Activated naive CD4-positive, alpha-beta T cell treated with anti-CD3 and anti-CD28 coated beads, Interleukin-2, amount 50 U/mL, for 72 hours (primary cell): ENCODE results near the gene HMGXB4. TPM values are rescaled to one million over a fixed set of nuclear protein-coding genes. Genes with fewer than 3 reads are reported as not detected.
A peak's percentile ranks its signal among the peaks of the same experiment; 100 is the strongest.

Experiments used
- ATAC-seq, 2 donors: fragments of 150-1000 bp; cut with Tn5 transposase; 2 replicates each; pipeline ENCODE4 v1.10.0; 2021; ENCODE audit warnings: mild to moderate bottlenecking in 2 of 2, moderate library complexity in 2 of 2
- DNase-seq, 2 donors: peaks; one replicate each; pipeline ENCODE4 v3.0.0; 2021 to 2022; ENCODE audit warnings: low spot score in 2 of 2
- H3K27ac Mint-ChIP-seq, 2 donors: one replicate each; pipeline ENCODE4 v1.8.0; 2022; ENCODE audit warnings: mild to moderate bottlenecking in 2 of 2, mixed read lengths in 2 of 2
- H3K36me3 Mint-ChIP-seq, 2 donors: one replicate each; pipeline ENCODE4 v1.8.0; 2022; ENCODE audit warnings: mixed read lengths in 2 of 2
- H3K9me3 Mint-ChIP-seq, 2 donors: one replicate each; pipeline ENCODE4 v1.8.0; 2022; ENCODE audit warnings: mixed read lengths in 2 of 2
- total RNA-seq, 2 donors: library from RNA; stranded (reverse); gene quantifications; one replicate each; pipeline ENCODE4 v1.2.3, GENCODE V29; 2022

The HMGXB4 gene
- total RNA-seq, 2 donors from 2014 or later = 35.4 to 36.5 TPM

- no peak for DNase-seq
- H3K36me3 Mint-ChIP-seq = no peaks in the 10 kb centered on the region
- peak overlapping the region in 1 of 2 donors; percentile 91 for H3K27ac Mint-ChIP-seq
- no peak for ATAC-seq
- no peaks in the 10 kb centered on the region for H3K9me3 Mint-ChIP-seq
Observed at GRCh38 chr22:35301372-35301874, 44.1 kb downstream of the HMGXB4 start.

DNA sequence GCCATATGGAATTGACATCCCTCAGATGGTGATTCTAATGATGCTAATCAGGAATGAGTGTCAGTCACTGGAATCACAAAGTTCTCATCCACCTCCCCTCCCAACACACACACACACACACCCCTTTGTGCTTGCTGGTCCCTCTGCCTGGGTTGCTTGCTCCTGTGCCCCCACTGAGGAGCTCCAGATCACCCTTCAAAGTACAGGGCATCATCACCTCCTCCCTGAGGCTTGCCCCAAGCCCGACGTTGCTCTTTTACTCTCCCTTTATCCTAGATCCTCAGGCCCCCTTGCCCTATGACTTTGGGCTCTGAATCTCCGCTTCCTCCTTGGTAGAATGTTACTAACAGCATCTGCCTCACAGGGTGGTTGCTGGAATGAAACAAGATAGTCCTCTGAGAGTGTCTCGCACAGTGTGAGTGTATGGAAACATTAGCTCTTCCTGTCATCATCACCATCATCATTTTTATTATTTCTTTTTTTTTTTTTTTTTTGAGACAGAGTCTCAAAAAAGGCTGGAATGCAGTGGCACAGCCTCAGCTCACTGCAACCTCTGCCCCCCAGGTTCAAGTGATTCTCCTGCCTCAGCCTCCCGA lies 45.8 kb downstream of the HMGXB4 start:
- H3K9me3 Mint-ChIP-seq = no peaks in the 10 kb centered on the region
- no peak for ATAC-seq
- peak overlapping the region in 1 of 2 donors; percentile 18 for H3K27ac Mint-ChIP-seq
- no peaks in the 10 kb centered on the region for H3K36me3 Mint-ChIP-seq
- no peak for DNase-seq

DNA sequence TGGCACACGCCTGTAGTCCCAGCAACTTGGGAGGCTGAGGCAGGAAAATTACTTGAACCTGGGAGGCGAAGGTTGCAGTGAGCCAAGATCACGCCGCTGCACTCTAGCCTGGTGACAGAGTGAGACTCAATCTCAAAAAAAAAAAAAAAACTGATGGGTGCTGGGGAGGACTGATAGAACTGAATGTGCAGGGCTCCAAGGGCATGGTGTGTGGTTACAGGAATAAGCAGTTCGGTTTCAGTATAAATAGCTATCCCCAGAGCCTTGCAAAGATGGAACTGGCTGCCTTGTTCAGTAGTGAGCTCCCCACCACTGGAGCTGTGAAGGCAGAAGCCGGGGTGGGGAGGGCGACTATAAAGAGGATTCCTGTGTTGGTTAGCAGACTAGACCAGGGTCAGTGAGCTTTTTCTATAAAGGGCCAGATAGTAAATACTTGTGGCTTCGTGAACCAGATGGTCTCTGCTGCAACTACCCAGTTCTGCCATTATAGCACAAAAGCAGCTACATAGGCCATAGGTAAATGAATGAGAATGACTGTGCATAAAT lies 48.3 kb downstream of the HMGXB4 start:
- Mint-ChIP-seq H3K27ac (no peak overlapping the region), H3K36me3 (no peaks in the 10 kb centered on the region), H3K9me3 (no peaks in the 10 kb centered on the region)
- no peak for DNase-seq
- no peak for ATAC-seq

DNA sequence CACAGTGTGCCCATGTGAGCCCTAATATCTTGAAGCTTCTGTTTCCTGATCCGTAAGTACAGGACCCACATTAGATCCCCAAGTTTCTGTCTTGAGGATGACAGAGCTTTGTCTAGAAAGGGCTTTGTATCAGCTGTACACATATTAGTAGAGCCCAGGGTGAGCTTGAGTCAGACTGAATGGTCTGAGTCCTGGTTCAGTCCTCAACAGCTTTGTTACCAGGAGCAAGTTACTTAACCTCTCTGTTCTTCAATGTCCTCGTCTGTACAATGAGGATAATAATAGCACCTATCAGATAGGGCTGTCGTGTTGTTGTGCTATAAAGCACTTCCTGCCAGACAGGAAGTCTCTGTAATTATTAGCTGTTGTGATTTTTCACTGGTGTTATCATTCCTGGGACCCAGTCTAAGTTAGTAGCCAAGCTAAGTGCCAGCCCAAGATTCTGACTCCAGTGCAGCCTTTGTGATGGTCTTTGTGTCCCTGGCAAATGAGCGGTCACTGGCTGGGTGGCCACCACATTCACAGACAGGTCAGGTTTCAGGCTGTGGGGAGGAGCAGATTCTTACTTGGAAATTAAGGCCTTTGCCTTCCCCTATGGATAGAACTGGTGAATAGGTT lies 49.2 kb downstream of the HMGXB4 start:
- H3K9me3 Mint-ChIP-seq = no peaks in the 10 kb centered on the region
- ATAC-seq (no peak), DNase-seq (no peak)
- no peaks in the 10 kb centered on the region for H3K36me3 Mint-ChIP-seq
- H3K27ac Mint-ChIP-seq = peak overlapping the region; percentile 23 to 58

GRCh38 chr22:35307372-35307771 lies 50.1 kb downstream of the HMGXB4 start:
- no peaks in the 10 kb centered on the region for H3K36me3 Mint-ChIP-seq
- H3K9me3 Mint-ChIP-seq = no peaks in the 10 kb centered on the region
- H3K27ac Mint-ChIP-seq = no peak overlapping the region
- DNase-seq = no peak
- no peak for ATAC-seq

DNA sequence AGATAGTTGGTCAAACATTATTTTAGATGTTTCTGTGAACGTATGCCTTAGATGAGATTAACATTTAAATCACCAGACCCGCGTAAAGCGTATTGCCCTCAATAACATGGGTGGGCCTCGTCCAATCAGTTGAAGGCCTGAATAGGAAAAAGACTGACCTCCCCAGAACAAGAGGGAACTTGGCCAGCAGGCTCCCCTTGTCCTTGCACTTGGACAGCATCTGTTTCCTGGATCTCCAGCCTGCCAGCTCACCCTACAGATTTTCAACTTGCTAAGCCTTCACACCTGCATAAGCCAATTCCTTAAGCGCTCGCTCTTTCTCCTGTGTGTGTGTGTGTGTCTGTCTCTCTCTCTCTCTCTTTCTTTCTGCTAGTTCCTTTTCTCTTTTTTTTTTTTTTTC lies 50.6 kb downstream of the HMGXB4 start:
- H3K36me3 Mint-ChIP-seq = no peaks in the 10 kb centered on the region
- no peaks in the 10 kb centered on the region for H3K9me3 Mint-ChIP-seq
- ATAC-seq (no peak), DNase-seq (no peak)
- peak overlapping the region in 1 of 2 donors; percentile 70 for H3K27ac Mint-ChIP-seq

GRCh38 chr22:35308480-35309021 lies 51.3 kb downstream of the HMGXB4 start:
- peak in 1 of 2 donors; percentile 21 for ATAC-seq
- peak in 1 of 2 donors; percentile 49 for DNase-seq
- H3K36me3 Mint-ChIP-seq = no peaks in the 10 kb centered on the region
- H3K27ac Mint-ChIP-seq = peak overlapping the region in 1 of 2 donors; percentile 70
- H3K9me3 Mint-ChIP-seq = no peaks in the 10 kb centered on the region

DNA sequence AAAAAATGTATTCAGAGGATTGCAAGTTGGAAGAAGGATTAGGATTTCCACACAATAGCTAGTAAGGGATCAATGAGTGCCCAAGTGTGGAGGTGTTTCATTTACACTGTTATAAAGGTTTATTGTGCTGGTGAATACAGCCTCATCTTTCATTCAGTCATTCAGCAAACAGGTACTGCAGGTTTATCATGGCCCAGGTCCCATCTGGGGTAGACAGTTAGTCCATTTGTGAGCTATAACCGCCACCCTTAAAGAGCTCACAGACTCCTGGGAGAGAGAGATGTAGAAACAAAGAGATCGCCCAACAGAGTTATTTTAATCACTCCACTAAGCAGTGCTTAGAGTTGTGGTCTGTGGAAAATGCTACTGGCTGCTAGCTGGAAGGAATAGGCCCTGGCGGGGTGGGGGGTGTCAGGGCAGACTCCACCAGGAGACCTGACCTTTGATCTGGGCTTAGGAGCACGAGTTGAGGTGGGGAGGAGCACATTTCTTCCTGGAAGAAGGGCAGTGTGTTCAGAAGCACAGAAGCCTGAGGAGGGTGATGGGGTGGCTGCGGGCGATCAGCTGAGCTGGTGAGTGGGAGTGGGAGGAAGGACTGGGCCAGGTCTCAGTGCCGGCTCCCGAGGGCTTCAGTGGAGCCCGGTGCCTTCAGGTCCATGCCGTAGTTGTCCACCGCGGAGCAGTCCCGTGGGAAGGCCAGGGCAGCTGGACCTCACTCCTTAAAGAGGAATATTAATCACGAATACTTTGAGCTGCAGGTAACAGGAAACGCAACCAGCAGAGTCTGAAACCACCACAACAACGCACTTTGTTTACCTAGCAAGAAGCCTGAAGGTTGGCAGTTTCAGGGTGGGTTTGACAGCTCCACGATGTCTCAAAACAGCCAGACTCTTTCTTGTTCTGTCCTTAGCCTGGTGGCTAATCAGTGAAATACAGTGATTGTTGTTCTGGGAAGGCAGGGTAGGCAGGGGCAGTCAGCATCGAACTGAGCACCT lies 53.6 kb downstream of the HMGXB4 start:
- Mint-ChIP-seq H3K27ac (peak overlapping the region; percentile 15 to 75), H3K9me3 (no peaks in the 10 kb centered on the region), H3K36me3 (no peaks in the 10 kb centered on the region)
- peak in 1 of 2 donors; percentile 53 for DNase-seq
- ATAC-seq = no peak

- DNase-seq = peak in 1 of 2 donors; percentile 38
- ATAC-seq = no peak
- H3K9me3 Mint-ChIP-seq = no peaks in the 10 kb centered on the region
- peak overlapping the region in 1 of 2 donors; percentile 15 for H3K27ac Mint-ChIP-seq
- H3K36me3 Mint-ChIP-seq = no peaks in the 10 kb centered on the region
Observed at GRCh38 chr22:35311551-35311999, 54.3 kb downstream of the HMGXB4 start.

GRCh38 chr22:35312198-35313059 lies 55.1 kb downstream of the HMGXB4 start:
- no peaks in the 10 kb centered on the region for H3K9me3 Mint-ChIP-seq
- peak overlapping the region; percentile 81 to 95 for H3K27ac Mint-ChIP-seq
- peak in 1 of 2 donors; percentile 56 for DNase-seq
- H3K36me3 Mint-ChIP-seq = no peaks in the 10 kb centered on the region
- peak; percentile 44 to 52 for ATAC-seq

DNA sequence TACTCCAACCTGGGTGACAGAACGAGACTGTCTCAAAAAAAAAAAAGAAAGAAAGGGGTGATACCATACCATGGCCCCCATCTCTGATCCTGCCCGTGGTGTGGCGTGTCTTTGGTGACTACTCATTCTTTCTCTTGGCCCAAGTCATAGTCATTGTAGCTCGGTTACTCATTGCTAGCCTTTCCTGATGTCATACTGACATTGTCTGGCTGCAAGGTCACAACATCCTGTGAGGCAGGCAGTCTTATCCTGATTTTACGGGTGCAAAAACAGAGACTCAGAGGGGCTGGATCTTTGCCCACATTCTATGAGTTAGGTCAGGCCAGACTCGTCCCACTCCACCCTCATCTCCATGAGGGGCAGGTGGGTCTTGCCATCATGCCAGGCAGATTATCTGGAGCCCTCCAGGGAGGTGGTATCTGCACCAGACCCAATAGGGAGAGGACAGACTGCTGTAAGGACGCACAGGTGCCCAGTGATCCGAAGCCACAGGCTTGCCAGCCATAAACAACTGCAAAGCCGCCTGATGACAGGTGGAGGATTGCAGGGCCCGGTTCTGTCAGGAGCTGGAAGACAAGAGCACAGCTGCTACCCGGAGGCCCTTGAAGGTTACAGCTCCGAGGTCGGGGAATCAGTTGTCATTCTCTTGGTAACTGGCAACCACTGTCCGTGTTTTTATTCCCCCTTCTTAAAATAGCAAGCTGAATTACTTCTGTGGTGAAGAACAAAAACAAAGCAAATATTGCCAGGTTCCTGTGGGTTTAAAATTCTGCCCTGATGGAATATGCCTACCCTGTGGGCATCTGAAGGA lies 56.2 kb downstream of the HMGXB4 start:
- DNase-seq (peak; percentile 39 to 63), ATAC-seq (peak; percentile 87 to 90)
- H3K27ac Mint-ChIP-seq = peak overlapping the region; percentile 81 to 88
- no peaks in the 10 kb centered on the region for H3K36me3 Mint-ChIP-seq
- no peaks in the 10 kb centered on the region for H3K9me3 Mint-ChIP-seq

GRCh38 chr22:35314161-35314942 lies 57.1 kb downstream of the HMGXB4 start:
- peak in 1 of 2 donors; percentile 31 for DNase-seq
- ATAC-seq = no peak
- peak overlapping the region; percentile 31 to 46 for H3K27ac Mint-ChIP-seq
- no peaks in the 10 kb centered on the region for H3K9me3 Mint-ChIP-seq
- H3K36me3 Mint-ChIP-seq = no peaks in the 10 kb centered on the region

DNA sequence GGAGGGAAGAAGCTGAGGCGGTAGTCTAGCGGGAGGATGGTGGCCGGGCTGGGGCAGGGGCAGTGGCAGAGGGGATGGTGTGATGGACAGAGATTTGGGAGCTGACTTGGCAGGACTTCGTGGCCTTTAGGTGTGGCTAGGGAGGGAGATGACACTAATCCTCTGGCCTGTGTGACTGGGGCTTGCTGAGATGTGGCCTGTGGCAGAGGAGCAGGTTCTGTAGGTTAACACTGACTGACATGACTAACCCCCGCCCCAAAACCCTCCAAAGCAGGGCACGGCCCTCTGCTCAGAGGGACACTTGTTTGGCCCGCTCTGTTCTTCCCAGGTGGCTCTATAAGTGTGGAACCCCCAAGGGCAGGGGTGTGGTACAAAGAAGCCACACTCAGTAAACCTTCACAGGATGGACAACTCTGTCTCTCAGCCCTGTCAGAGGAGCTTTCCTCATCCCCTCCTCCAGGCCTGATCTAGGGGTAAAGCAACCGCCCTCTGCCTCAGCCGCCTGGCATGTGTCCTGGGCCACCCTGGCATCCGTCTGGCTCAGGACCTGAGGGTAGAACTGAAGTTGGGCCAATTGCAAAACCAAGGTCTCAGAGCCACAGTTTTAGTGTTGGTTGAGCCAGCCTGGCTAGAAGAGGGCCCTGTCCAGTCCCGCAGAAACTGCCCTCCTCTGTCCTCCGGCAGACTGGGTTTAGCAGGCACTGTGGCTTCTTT lies 58.0 kb downstream of the HMGXB4 start:
- no peak for ATAC-seq
- peak overlapping the region; percentile 18 to 46 for H3K27ac Mint-ChIP-seq
- H3K9me3 Mint-ChIP-seq = no peaks in the 10 kb centered on the region

More for the DNA sequence above, 58.0 kb downstream of the HMGXB4 start:
- H3K36me3 Mint-ChIP-seq = no peaks in the 10 kb centered on the region
- peak in 1 of 2 donors; percentile 48 for DNase-seq
